Measurements from ENCODE around the gene PCBD2.

DNA sequence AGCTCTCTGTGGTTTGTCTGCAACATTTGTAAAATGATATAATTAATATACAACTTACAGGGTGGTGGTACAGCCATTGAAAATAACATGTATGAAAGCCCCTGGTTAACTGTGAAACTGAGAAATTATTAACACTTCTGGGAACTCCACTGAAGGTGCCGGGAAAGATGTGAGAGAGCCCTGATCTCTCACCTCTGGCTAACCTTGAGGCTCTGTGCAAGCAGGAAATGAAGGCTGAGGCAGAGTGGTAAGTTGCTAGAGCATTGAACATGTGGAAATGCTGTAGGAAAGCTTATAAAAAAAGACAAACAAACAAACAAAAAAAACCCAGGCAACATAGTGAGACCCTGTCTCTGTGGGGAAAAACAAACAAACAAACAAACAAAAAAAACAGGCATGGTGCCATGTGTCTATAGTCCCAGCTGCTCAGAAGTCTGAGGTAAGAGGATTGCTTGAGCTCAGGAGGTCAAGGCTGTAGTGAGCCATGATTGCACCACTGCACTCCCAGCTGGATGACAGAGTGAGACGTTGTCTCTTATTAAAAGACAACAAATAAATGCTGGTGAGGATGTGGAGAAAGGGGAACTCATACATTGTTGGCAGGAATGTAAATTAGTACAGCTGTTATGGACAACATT, 70.3 kb downstream of the PCBD2 start:
- TF ChIP-seq EZH2 (IDR thresholded peaks at IDR 0.05; ENCODE audit: insufficient read depth, poor library complexity, severe bottlenecking) (no peak), EZH2phosphoT487 (IDR thresholded peaks at IDR 0.05; ENCODE audit: insufficient read depth, low read depth) (no peak)
